Urinary bladder (tissue), 4 donors: ENCODE results near the gene ARSI. TPM values are rescaled to one million over a fixed set of nuclear protein-coding genes. Genes with fewer than 3 reads are reported as not detected.

ENCODE experiments used
- DNase-seq: peaks from one replicate; pipeline ENCODE4 v3.0.0-alpha.2; 2015; ENCODE audit errors: extremely low spot score
- H3K27ac ChIP-seq: one replicate; pipeline ENCODE4 v1.5.1; 2013; ENCODE audit warnings: low read depth, mild to moderate bottlenecking, moderate library complexity
- H3K36me3 ChIP-seq: one replicate; pipeline ENCODE4 v1.6.1; 2013; ENCODE audit warnings: mild to moderate bottlenecking, moderate library complexity; ENCODE audit not compliant: insufficient read depth
- H3K4me1 ChIP-seq: one replicate; pipeline ENCODE4 v1.6.1; 2013; ENCODE audit warnings: mild to moderate bottlenecking, moderate library complexity; ENCODE audit not compliant: insufficient read depth
- H3K4me3 ChIP-seq: one replicate; pipeline ENCODE4 v1.5.1; 2013; ENCODE audit warnings: low read depth, low read length
- WGBS: extraction: QIAGEN DNeasy Blood & Tissue Kit; methylation state at CpG from one replicate; pipeline ENCODE4 v1.1.7; 2013; 5-methylcytosine and 5-hydroxymethylcytosine counted together
- polyA plus RNA-seq: library from polyadenylated mRNA; stranded (reverse); fragments of 200-250 nt; gene quantifications from one replicate; pipeline ENCODE4 v1.2.3, GENCODE V29; 2013
- total RNA-seq: library from RNA; depleted of rRNA; stranded (reverse); fragments of >200 nt; gene quantifications from one replicate; pipeline ENCODE4 v1.2.3, GENCODE V29; 2014
- donor health status: healthy with polysubstance abuse.
- donor health status: healthy.

ARSI gene
- total and polyA plus RNA-seq, 2 donors, result 4.8 to 16.8 TPM

DNA sequence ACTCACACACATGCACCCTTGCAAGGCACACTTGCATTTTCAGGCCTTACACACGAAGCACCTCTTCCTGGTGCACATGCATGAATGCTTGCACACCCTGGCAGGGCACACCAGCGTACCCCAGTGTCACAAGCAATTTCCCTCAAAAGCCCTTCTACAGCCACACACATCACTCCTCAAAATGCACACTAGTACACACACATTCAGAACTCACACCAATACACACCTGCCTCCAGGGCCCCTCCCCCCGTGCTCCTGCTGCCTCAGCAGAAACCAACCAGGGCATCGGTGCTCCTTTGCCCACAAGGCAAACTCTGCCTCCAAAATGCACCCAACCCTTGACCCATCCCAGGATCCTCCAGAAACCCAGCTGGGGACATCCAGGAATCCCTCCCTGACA, 14.3 kb downstream of the ARSI start:
- no peak overlapping the region for H3K4me3 ChIP-seq
- no peaks in the 10 kb centered on the region for H3K36me3 ChIP-seq
- no peak for DNase-seq
- WGBS, result 88% methylated on average over 4 of the region's 4 CpGs
- H3K27ac ChIP-seq, result no peak overlapping the region
- no peaks in the 10 kb centered on the region for H3K4me1 ChIP-seq

- Histone ChIP-seq H3K4me3 (no peak overlapping the region), H3K4me1 (no peaks in the 10 kb centered on the region), H3K27ac (no peak overlapping the region), H3K36me3 (no peaks in the 10 kb centered on the region)
- DNase-seq, result no peak
- WGBS, result 79% methylated on average over 5 of the region's 5 CpGs
Measured at GRCh38 chr5:150286820-150287219, 15.9 kb downstream of the ARSI start.

- no peak for DNase-seq
- H3K36me3 ChIP-seq, result no peaks in the 10 kb centered on the region
- WGBS, result 96% methylated on average over 7 of the region's 7 CpGs
- no peak overlapping the region for H3K4me3 ChIP-seq
- no peaks in the 10 kb centered on the region for H3K4me1 ChIP-seq
- no peak overlapping the region for H3K27ac ChIP-seq
Measured at GRCh38 chr5:150285114-150285513, 17.6 kb downstream of the ARSI start.

DNA sequence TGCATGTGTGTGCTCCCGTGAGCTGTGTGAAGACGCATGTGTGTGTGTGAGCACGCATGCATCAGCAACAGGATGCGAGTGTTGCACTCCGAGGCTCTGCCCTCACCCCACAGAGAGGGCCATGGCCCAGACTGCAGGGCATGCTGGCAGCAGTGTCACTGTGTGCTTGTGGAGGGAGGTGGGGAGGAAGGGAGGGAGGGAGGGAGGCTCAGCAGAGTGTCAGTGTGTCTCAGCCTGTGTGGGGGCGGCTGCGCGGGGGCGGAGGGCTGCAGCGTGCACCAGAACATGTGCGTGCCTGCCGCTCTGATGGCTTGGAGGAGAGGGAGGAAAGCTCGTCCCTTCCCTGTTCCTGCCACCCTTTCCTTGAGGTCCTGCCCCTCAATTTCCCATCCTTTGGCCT, 18.4 kb downstream of the ARSI start:
- Histone ChIP-seq H3K27ac (no peak overlapping the region), H3K4me1 (no peaks in the 10 kb centered on the region), H3K36me3 (no peaks in the 10 kb centered on the region), H3K4me3 (no peak overlapping the region)
- DNase-seq, result no peak
- WGBS, result 80% methylated on average over 13 of the region's 13 CpGs

DNA sequence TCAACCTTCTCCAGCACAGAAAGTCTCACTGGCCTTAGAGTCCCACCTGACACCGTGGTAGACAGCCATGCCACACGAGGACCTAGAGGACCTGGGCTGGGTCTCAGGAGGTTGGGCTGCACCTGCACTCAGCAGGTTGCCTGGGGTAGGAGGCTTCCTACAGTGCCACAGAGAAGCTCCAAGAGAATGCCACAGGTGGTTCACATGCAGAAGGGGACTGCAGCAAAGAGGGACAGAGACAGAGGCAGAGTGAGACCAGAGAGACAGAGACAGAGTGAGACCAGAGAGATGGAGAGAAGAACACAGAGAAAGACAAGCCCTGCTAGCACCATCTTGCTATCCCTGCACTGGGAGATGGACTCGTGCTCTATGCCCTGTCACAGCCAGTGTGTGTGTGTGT, 18.8 kb downstream of the ARSI start:
- Histone ChIP-seq H3K27ac (no peak overlapping the region), H3K36me3 (no peaks in the 10 kb centered on the region), H3K4me3 (no peak overlapping the region), H3K4me1 (no peaks in the 10 kb centered on the region)
- no peak for DNase-seq
- WGBS, result 75% methylated on average over 3 of the region's 3 CpGs

- Histone ChIP-seq H3K27ac (no peak overlapping the region), H3K4me3 (no peak overlapping the region), H3K4me1 (no peaks in the 10 kb centered on the region), H3K36me3 (no peaks in the 10 kb centered on the region)
- WGBS, result 79% methylated on average over 8 of the region's 8 CpGs
- DNase-seq, result no peak
Measured at GRCh38 chr5:150281987-150282386, 20.7 kb downstream of the ARSI start.

GRCh38 chr5:150279330-150280020, 23.2 kb downstream of the ARSI start:
- no peak overlapping the region for H3K4me3 ChIP-seq
- no peak for DNase-seq
- H3K36me3 ChIP-seq, result no peaks in the 10 kb centered on the region
- H3K4me1 ChIP-seq, result no peaks in the 10 kb centered on the region
- WGBS, result 87% methylated on average over 13 of the region's 13 CpGs
- H3K27ac ChIP-seq, result no peak overlapping the region

GRCh38 chr5:150278916-150279315, 23.8 kb downstream of the ARSI start:
- Histone ChIP-seq H3K4me1 (no peaks in the 10 kb centered on the region), H3K27ac (no peak overlapping the region), H3K36me3 (no peaks in the 10 kb centered on the region), H3K4me3 (no peak overlapping the region)
- DNase-seq, result no peak
- 76% methylated on average over 6 of the region's 6 CpGs for WGBS

DNA sequence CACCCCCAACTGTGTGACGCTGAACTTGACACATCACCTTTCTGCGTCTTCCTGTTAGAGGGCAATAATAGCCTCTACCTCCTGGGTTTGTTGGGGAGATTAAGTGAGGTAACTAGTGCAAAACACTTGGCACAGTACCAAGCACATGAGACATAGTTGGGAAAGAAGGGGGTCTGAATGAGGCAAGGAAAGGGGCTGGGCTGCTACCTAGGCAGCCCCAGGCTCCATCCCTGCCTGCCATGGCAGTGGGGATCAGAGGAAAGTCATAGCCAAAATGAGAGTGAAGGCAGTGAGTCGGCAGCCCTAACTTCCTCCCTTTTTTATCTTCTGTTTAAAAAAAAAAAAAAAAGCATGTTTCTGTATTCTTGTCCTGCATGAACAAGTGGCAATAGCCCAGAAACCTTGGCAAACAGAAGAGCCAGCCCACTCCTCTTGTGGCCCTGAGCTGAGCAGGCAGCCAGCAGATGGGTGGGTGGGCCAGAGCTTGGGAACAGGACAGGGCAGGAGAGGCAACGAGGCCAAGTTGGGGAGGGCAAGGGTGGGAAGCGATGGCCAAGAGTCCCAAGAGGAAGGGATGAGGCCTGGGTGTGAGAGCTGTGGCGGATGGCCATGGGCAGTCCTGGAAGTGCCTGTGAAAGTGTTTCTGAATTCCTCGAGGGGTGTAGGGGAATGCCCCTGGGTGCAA, 24.5 kb downstream of the ARSI start:
- 61% methylated on average over 7 of the region's 7 CpGs for WGBS
- H3K27ac ChIP-seq, result no peak overlapping the region
- H3K36me3 ChIP-seq, result no peaks in the 10 kb centered on the region
- H3K4me3 ChIP-seq, result no peak overlapping the region
- DNase-seq, result no peak
- H3K4me1 ChIP-seq, result no peaks in the 10 kb centered on the region

- Histone ChIP-seq H3K4me1 (no peaks in the 10 kb centered on the region), H3K36me3 (no peaks in the 10 kb centered on the region), H3K27ac (no peak overlapping the region), H3K4me3 (no peak overlapping the region)
- 67% methylated on average over 4 of the region's 4 CpGs for WGBS
- no peak for DNase-seq
Measured at GRCh38 chr5:150277043-150277442, 25.7 kb downstream of the ARSI start.

- WGBS, result 91% methylated on average over 4 of the region's 4 CpGs
- Histone ChIP-seq H3K4me3 (no peak overlapping the region), H3K36me3 (no peaks in the 10 kb centered on the region), H3K4me1 (no peaks in the 10 kb centered on the region), H3K27ac (no peak overlapping the region)
- no peak for DNase-seq
Measured at GRCh38 chr5:150274811-150275210, 27.9 kb downstream of the ARSI start.

DNA sequence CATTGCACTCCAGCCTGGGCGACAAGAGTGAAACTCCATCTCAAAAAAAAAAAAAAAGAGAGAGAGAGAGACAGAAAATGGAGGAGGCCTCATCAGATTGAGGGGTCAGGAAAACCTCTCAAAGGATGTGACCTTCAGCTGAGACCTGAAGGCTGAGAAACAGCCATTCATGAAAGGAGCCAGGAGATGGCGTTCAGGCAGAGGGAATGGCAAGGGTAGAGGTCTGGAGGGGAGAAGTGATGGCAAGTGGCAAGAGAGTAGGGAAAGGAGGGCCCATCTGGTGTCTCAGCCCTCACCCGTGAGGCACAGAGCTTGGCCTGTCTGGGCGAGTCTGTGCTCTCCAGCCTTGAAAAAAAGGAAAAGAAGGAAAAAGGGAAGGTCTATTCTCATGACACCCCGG, 30.2 kb downstream of the ARSI start:
- Histone ChIP-seq H3K4me3 (no peak overlapping the region), H3K4me1 (no peaks in the 10 kb centered on the region), H3K36me3 (no peaks in the 10 kb centered on the region), H3K27ac (no peak overlapping the region)
- no peak for DNase-seq
- 67% methylated on average over 5 of the region's 5 CpGs for WGBS

DNA sequence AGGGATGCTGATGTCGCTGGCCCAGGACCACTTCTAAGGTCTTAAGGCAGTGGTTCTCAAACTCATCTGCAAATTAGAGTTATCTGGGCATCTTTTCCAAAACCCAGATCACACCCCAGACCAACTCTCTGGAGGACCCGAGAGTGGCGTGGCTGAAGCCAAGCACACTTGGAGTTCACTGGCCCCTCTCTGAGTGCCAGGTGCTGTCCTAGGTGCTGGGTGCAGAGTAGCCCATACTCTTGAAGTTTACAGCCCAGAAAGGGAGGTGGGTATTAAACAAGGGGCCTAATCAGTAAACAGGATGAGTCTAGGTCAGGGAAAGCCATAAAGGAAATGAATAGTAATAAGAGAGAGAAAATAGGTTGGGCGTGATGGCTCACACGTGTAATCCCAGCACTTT, 30.8 kb downstream of the ARSI start:
- 79% methylated on average over 5 of the region's 5 CpGs for WGBS
- Histone ChIP-seq H3K36me3 (no peaks in the 10 kb centered on the region), H3K4me1 (no peaks in the 10 kb centered on the region), H3K4me3 (no peak overlapping the region), H3K27ac (no peak overlapping the region)
- no peak for DNase-seq

DNA sequence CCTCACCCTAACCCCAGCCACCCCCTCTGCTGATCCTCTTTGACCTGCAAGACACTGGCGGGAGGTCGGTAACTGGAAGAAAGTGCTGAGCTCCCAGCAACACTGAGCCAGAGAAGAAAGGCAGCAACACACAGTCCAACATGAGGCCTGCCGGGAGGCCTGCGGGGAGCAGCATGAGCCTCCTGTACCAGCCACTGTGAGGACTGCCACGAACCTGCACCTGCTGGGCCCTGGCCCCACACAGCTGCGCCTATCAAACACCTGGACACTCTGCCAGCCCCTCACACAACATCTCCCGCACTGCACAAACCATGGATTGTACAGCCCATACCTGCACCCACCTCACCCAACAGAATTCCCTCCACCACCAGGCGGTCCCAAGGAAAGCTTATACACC, 31.4 kb downstream of the ARSI start:
- no peak for DNase-seq
- no peaks in the 10 kb centered on the region for H3K36me3 ChIP-seq
- no peaks in the 10 kb centered on the region for H3K4me1 ChIP-seq
- 96% methylated on average over 8 of the region's 8 CpGs for WGBS
- H3K27ac ChIP-seq, result no peak overlapping the region
- no peak overlapping the region for H3K4me3 ChIP-seq
